Caki2 (cell line): ENCODE results near the gene AHI1. TPM values are rescaled to one million over a fixed set of nuclear protein-coding genes. Genes with fewer than 3 reads are reported as not detected.
A peak's percentile ranks its signal among the peaks of the same experiment; 100 is the strongest.

Experiments used
- DNase-seq: peaks from one replicate; pipeline ENCODE4 v3.0.0-alpha.2; 2015; ENCODE audit warnings: low read depth
- in situ Hi-C: cut with HindIII; loops from 2 replicates; pipeline ENCODE4 v1.10.0; 2016; ENCODE audit warnings: low sequenced_read_pairs, low pct_unique_long_range_greater_than_20kb, mixed read lengths
- total RNA-seq: library from RNA; depleted of rRNA; stranded (reverse); fragments of >200 nt; shearing (Covaris generic); gene quantifications from 2 replicates; pipeline ENCODE4 v1.2.3, GENCODE V29; 2014; ENCODE audit warnings: low replicate concordance

AHI1 gene
- total RNA-seq, 1 experiment from 2014 or later: 11.7 TPM

- no peak for DNase-seq
- in situ Hi-C loops: no loop called here
Observed at GRCh38 chr6:135475292-135475886, 22.2 kb downstream of the AHI1 start.

DNA sequence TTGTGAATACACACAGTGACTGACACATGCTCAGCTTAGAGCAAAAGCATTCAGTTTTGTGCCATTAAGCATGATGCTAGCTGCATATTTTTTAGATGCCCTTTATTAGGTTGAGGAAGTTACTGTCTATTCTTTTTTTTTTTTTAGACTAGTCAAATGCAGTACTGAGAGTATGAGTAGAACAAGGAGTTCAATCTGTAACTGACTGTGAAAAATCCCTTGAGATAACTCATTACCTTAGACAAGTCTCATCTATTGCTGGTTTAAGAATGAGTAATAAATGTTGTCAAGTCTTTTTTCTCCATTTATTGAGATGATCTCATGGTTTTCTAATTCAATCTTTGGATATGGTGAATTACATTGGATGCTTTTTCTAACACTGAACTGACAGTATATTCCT is 23.2 kb downstream of the AHI1 start:
- in situ Hi-C loops: no loop called here
- no peak for DNase-seq

- no peak for DNase-seq
- in situ Hi-C loops: no loop called here
Observed at GRCh38 chr6:135465903-135466302, 31.6 kb downstream of the AHI1 start.

GRCh38 chr6:135465307-135465706 is 32.2 kb downstream of the AHI1 start:
- DNase-seq: no peak
- in situ Hi-C loops: no loop called here

- DNase-seq: no peak
- in situ Hi-C loops: no loop called here
Observed at GRCh38 chr6:135464634-135465033, 32.9 kb downstream of the AHI1 start.

- in situ Hi-C loops: no loop called here
- no peak for DNase-seq
Observed at GRCh38 chr6:135461208-135461607, 36.3 kb downstream of the AHI1 start.

DNA sequence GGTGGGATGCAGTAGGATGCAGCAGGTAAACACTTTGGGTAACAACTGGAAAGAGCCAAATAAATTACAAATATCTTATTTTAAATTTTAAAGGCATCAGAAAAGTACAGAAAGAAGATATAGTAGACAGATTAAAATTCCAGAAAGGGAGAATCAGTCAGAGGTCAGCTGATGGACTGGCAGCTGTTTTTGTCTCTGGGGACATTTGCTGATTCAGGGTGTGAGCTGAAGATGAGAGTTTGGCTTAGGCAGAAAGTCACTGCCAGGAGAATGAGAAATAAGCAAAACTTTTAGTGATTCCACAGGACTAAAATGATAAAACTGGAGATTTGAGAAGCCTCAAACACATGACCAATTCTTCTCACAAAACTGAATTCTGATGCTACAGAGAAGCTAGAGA is 39.5 kb downstream of the AHI1 start:
- in situ Hi-C loops: no loop called here
- DNase-seq: no peak

DNA sequence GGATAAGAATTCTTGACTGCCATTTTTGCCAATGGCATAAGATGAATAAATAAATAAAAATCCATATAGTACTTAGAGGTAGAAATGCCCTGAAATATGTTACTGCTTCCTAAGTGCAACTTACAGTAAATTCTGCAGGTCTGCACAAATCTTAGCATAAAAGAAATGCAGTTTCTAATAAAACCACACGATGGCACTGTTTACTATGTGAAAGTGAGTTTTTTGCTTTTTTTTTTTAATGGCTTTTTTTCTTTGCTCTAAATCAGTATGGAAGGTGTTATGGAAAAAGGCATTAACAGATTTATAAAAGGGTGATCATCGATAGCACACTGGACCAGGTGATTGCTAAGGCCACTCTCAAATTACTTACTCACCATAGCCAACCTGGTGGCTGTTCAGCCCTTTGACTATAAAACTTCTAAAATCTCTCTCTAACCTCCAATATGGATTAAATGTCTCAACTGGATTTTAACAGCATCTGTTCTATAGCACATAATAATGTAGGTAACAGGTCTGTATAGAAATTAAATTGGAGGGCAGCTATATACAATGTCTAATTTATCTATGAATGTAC is 45.8 kb downstream of the AHI1 start:
- DNase-seq: peak; percentile 44
- in situ Hi-C loops: no loop called here

DNA sequence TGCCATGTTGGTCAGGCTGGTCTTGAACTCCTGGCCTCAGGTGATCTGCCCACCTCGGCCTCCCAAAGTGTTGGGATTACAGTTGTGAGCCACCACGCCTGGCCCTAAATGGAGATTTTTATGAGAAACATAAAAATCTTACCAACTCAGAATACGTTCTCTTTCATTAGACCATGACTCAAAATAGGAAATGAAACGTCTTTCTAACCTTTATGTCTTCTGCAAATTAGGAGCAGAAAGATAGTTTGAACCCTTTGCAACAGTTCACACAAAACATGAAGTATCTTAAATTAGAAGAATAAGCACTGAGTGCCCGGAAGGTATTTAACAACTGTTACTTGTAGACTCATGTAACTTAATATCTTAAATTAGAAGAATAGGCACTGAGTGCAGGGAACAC is 48.3 kb downstream of the AHI1 start:
- no peak for DNase-seq
- in situ Hi-C loops: no loop called here

GRCh38 chr6:135440087-135440792 is 57.3 kb downstream of the AHI1 start:
- in situ Hi-C loops: no loop called here

GRCh38 chr6:135439549-135439948 is 58.0 kb downstream of the AHI1 start:
- DNase-seq: no peak
- in situ Hi-C loops: no loop called here

More at GRCh38 chr6:135440087-135440792, 57.3 kb downstream of the AHI1 start:
- no peak for DNase-seq

DNA sequence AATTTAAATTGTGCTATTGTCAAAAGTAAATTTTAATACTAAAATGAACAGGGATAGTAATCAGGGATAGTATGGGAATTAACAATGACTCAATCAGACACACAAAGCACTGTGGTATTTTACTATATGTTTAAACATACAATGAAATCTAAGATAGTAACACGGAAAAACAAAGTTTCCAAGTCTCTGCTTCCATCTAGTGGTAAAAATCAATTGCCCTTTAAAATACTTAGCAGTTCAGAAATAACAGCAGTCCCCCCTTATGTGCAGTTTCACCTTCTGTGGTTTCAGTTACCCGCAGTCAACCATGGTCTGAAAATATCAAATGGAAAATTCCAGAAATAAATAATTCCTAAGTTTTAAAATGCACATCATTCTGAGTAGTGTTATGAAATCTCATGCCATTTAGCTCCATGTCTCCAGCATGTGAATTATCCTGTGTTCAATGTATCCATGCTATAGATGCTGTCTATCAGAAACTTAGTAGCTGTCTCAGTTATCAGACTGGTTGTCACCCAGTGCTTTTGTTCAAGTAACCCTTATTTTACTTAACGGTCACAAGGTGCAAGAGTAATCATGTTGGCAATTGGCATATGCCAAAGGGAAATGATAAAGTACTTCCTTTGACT is 58.5 kb downstream of the AHI1 start:
- in situ Hi-C loops: no loop called here
- DNase-seq: no peak

DNA sequence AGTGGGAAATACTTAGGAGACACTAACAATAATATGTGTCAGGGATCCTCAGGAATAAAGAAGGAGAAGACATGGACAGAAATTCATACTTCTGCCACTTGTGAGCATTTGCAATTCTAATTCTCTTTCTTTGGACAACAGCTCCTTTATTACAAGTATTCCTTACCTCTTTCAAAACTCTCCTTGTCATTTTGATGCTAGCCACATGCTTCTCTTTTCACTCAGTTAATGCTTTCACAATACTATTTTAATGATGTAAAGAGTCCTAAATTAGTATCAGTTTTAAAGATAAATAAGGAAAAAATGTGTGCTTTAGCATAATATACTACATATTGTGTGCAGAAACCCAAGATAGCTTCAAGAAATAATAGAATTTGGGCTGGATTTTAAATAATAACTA is 62.5 kb downstream of the AHI1 start:
- no peak for DNase-seq
- in situ Hi-C loops: no loop called here

GRCh38 chr6:135434095-135434494 is 63.4 kb downstream of the AHI1 start:
- no peak for DNase-seq
- in situ Hi-C loops: no loop called here

GRCh38 chr6:135428078-135428477 is 69.5 kb downstream of the AHI1 start:
- in situ Hi-C loops: no loop called here
- no peak for DNase-seq

DNA sequence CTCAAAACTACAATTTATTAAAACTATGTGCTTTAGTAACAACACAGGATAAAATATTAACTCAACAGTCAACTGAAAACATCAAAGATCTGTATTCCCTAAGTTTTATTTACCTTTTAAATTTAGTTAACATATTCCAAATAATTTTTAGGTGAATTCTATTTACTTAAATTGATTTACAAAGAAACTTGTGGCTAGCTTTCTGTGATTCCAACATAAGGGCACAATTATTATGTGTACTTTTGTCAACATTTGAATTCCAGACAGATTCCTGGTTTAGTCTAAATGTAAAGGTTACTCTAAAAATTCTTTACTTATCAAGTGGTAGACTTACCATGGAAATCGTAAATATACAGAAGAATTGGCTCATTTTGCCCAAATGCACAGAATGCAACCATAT is 70.7 kb downstream of the AHI1 start:
- DNase-seq: no peak
- in situ Hi-C loops: no loop called here

DNA sequence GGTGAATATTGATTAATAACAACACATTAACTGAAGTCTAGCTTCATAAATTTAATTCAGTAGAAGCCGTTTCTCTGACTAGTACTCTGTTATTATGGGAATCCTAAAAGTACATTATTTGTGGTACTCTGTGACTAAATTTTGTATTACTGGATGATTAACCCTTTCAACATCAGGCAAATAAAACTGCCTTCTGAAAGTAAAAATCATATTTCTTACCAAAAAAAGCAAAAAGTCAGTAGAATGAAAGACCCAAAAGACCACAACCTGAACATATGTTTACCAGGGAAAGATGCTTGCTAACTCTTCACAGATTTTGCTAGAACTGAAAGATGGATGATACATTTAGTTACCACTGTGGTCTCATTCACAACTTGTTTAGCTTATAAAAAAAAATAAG is 73.2 kb downstream of the AHI1 start:
- in situ Hi-C loops: no loop called here

DNA sequence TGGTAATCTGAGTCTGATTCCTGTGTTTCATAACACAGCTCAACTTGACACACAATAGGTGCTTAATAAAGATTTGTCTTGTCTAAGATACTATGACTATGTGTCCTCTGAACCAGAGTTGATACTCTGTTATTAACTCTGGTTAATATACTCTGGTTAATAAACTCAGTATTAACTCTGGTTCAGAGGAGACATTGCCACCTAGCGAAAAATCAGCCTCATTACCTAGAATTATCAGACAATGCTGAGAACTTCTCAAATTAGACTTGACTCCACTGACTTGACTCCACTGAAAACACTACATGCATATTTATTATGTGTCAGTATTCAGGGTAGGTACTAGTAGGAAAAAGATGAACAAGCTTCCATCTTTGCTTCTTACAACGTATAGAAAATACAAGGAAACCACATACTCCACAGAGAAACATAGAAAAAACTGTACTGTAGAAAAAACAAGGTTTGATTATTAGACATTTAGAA is 73.9 kb downstream of the AHI1 start:
- DNase-seq: peak; percentile 40
- in situ Hi-C loops: no loop called here

More for the DNA sequence above, 73.2 kb downstream of the AHI1 start:
- DNase-seq: no peak

DNA sequence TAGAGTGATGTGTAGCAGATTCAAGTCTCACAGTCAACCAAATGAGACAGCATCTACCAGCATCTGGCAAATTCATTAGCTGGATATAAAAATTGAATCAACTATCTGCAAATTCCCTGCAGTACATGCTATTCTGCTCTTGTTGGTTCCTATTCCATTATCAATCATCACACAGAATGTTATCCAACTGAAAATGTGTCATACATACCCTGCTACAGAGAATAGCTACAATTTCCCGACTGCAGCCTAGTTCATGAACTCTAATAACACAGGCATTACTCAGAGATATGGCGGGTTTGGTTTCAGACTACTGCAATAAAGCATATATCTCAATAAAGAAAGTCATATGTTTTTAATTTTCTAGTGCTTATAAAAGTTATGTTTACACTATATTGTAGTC is 78.4 kb downstream of the AHI1 start:
- in situ Hi-C loops: no loop called here
- no peak for DNase-seq
